ENCODE data around the gene CHRNA4. TPM values are rescaled to one million over a fixed set of nuclear protein-coding genes. Genes with fewer than 3 reads are reported as not detected.
A peak's percentile ranks its signal among the peaks of the same experiment; 100 is the strongest.

CHRNA4 gene
- total RNA-seq, result not detected

DNA sequence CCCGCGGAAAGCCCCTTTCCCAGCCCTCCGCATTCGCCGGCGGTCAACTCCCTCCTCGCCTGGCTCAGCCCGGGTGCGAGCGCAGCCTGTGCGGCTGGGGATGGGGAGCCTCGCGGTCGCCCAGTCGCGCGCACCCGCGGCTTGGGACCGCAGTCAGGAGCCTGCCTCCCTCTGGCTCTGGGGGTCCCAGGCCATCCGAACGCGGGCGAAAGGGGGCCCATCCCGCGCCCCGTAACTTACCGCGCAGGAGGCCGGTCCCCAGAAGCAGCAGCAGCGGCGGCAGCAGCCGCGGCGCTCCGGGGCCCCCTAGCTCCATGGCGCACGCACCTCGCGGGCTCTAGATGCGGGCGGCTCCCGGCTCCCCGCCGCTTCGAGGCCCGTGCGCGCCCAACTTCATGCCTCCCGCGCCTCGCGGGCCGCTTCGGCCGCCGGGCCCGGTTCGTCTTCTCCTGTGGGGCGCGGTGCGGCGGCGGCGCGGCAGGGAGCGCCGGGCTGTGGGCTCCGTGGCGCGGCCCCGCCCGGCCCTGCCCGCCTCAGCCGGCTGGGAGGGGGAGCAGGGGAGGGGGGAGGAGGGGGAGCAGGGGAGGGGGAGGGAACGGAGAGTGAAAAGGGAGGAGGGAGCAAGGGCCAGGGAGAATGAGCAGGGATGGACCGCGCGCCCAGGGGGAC lies at the start of gene CHRNA4:
TSS of gene CHRNA4 (minus strand) at position 500 of the 669 bp plus-strand sequence. CDS start at position 316, 184 bp downstream.
- no peaks in the 10 kb centered on the region for H3K36me3 Mint-ChIP-seq (ENCODE audit: low read depth)
- no peak within 1 kb of the TSS for H3K27ac Mint-ChIP-seq
- intact Hi-C loops (cut with DNase I, micrococcal nuclease), result no loop called here
- ATAC-seq (peak; percentile 39), DNase-seq (peak; percentile 29)
- H3K27me3 Mint-ChIP-seq, result peaks cover 22% of the 10 kb centered on the region
- H3K4me3 Mint-ChIP-seq, result no peak within 1 kb of the TSS
- H3K4me1 Mint-ChIP-seq, result no peaks in the 10 kb centered on the region
- H3K9me3 Mint-ChIP-seq (ENCODE audit: low read depth), result no peaks in the 10 kb centered on the region
- ChIA-PET CTCF (no interaction called here), POLR2A (no interaction called here)

DNA sequence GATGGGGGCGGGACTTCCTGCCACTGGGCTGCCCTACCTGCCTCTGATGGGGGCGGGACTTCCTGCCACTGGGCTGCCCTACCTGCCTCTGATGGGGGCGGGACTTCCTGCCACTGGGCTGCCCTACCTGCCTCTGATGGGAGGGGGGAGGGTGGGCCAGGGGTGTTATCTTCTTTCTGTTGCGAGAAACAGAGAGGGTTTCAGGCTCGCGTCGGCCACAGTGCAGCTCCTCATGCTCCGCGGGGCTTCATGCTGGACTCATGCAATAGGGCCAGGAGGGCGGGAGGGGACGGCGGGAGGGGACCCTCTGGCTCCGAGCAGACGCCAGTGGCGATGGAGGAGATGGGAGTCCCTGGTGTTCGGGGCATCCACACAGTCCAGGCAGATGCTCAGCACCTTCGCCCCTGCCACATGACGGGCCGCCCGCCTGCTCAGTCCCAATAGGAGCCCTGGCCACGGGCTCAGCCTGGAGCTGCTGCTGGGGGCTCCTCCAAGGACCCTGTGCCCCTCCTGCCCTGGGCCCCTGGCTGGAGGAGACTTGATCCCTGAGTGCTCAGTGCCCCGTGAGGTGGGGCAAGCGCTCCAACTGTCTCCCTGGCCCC lies 48.8 kb upstream of the CHRNA4 start:
- no peak overlapping the region for H3K27ac Mint-ChIP-seq
- no peaks in the 10 kb centered on the region for H3K9me3 Mint-ChIP-seq (ENCODE audit: low read depth)
- CTCF ChIA-PET, result interaction anchor here (0.6 kb wide), 1 partner anchor 30 kb away, joined by 3 read pairs; no protein-coding TSS in a partner anchor
- H3K4me3 Mint-ChIP-seq, result no peak overlapping the region
- H3K27me3 Mint-ChIP-seq, result peaks cover 3% of the 10 kb centered on the region
- H3K4me1 Mint-ChIP-seq, result peaks cover 4% of the 10 kb centered on the region
- no peaks in the 10 kb centered on the region for H3K36me3 Mint-ChIP-seq (ENCODE audit: low read depth)
- DNase-seq (no peak), ATAC-seq (no peak)
- POLR2A ChIA-PET, result no interaction called here
- intact Hi-C loops (cut with DNase I, micrococcal nuclease), result no loop called here

DNA sequence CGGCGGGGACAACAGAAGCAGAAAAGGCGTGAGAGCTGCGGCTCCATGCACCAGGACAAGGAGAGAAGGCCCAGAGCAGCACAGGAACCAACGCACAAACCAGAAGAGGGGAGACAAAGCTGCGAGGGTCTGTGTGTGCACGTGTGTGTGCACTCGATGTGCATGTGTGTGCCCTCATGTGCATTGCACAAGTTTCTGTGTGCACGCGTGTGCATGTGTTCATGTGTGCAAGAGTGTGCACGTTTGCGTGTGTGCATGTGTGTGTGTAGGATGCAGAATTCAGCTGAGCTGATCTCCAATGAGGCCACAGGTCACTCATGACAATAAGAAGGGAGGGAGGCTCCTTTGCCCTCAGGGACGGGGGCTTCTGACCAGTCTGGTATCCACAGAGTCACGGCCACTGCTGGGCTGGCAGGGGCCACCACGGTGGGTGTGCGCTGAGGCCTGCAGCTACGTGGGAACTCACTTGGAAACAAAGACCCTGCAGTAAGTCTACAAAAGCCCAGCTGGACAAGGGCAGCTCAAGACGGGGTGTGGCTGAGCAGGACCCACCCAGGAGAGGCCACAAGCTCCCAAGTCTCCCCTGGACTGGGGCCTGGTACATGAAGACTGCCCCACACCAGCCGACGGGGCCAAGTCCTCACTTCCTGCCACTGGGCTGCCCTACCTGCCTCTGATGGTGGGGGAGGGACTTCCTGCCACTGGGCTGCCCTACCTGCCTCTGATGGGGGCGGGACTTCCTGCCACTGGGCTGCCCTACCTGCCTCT lies 48.1 kb upstream of the CHRNA4 start:
- no peaks in the 10 kb centered on the region for H3K36me3 Mint-ChIP-seq (ENCODE audit: low read depth)
- H3K27me3 Mint-ChIP-seq, result peaks cover 3% of the 10 kb centered on the region
- POLR2A ChIA-PET, result no interaction called here
- no peak overlapping the region for H3K4me3 Mint-ChIP-seq
- peaks cover 4% of the 10 kb centered on the region for H3K4me1 Mint-ChIP-seq
- no peaks in the 10 kb centered on the region for H3K9me3 Mint-ChIP-seq (ENCODE audit: low read depth)
- no peak for DNase-seq
- CTCF ChIA-PET, result interaction anchor here (0.6 kb wide), 1 partner anchor 31 kb away, joined by 3 read pairs; no protein-coding TSS in a partner anchor
- no peak for ATAC-seq
- intact Hi-C loops (cut with DNase I, micrococcal nuclease), result no loop called here
- H3K27ac Mint-ChIP-seq, result no peak overlapping the region

DNA sequence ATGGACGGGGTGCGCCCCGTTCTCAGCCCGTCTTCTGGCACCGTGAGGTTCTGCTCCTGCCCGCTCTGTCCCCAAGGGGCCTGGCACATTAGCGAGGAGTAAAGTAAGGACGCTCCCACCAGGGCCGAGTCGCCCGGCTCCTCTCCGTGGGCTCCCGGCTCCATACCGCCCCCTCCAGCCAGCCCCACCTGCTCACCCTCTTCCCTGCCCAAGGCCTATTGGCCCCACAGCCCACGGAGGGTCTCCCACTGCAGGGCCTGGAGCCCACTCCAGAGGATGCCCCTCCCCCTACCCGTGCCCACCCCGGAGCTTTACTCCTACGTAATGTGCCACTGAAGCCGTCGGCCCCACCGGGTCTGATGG lies 47.5 kb upstream of the CHRNA4 start:
- H3K27ac Mint-ChIP-seq, result no peak overlapping the region
- ATAC-seq, result no peak
- peaks cover 4% of the 10 kb centered on the region for H3K4me1 Mint-ChIP-seq
- peaks cover 3% of the 10 kb centered on the region for H3K27me3 Mint-ChIP-seq
- no peak overlapping the region for H3K4me3 Mint-ChIP-seq
- H3K36me3 Mint-ChIP-seq (ENCODE audit: low read depth), result no peaks in the 10 kb centered on the region
- no peaks in the 10 kb centered on the region for H3K9me3 Mint-ChIP-seq (ENCODE audit: low read depth)
- CTCF ChIA-PET, result no interaction called here
- POLR2A ChIA-PET, result no interaction called here
- no peak for DNase-seq
- intact Hi-C loops (cut with DNase I, micrococcal nuclease), result no loop called here

DNA sequence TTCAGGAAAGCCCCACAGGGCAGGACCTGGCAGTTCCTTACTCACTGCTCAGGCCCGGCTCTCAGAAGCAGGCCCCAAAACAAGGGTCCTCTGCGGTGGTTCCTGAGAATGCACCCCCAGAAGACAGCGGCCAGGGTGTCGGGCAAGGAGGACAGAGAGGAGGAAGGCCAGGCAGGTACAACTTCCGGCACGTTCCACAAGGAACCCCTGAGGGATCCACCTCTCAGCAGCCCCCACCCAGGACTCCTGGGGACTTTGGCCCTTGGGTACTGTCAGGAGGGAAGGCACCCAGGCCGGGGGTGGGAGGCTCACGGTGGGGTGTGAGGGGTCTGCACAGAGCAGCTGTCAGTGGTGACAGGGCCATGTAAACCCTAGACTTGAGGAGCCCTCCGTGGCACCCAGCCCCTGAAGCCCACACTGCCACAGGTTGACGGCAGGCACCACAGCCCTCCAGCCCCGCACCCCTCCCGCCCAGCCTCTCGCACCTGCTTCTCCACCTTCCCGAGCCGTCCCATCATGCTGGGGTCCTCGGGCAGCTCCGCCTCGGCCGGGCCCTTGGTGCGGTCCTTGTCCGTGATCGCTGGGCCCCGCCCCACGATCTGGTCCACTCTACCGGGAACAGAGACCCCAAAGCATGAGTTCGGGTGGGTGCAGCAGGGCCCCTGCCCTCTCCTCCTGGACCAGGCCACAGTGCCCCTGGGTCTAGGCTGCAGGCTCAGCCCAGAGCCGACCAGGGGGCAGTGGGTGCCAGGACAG lies 47.0 kb upstream of the CHRNA4 start:
- POLR2A ChIA-PET, result no interaction called here
- ATAC-seq (no peak), DNase-seq (no peak)
- CTCF ChIA-PET, result no interaction called here
- Mint-ChIP-seq H3K27ac (no peak overlapping the region), H3K9me3 (ENCODE audit: low read depth) (no peaks in the 10 kb centered on the region), H3K27me3 (peaks cover 3% of the 10 kb centered on the region), H3K4me3 (no peak overlapping the region), H3K4me1 (peaks cover 4% of the 10 kb centered on the region), H3K36me3 (ENCODE audit: low read depth) (no peaks in the 10 kb centered on the region)
- intact Hi-C loops (cut with DNase I, micrococcal nuclease), result no loop called here

DNA sequence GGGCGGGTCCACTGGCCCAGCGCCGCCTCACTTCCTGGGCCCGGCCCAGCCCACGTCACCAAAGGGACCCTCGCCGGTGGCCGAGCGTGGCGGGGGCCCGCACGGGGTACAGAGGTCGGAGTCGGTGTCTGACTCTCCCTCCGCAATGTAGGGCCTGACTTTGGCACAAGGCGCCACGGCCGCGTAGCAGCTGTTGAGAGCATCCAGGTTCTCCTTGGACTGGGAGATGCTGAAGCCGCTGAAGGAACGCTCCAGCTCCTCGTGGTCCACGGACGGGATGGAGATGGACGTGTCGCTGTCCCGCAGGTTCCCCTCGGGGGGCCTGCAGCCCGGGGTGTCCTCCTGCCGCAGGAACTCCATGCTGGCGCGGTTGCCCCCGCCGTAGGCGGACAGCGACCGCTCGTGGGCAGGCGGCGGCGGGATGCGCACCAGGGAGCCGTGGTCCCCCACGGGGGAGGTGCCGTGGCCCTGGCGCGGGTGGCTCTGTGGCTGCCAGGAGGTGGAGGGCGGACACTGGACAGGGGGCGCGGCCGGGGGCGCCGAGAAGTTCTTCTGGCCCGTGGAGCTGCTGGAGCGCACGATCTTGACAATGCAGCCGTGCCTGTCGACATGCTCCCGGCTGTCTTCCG lies 45.6 kb upstream of the CHRNA4 start:
- Mint-ChIP-seq H3K4me1 (peaks cover 2% of the 10 kb centered on the region), H3K9me3 (ENCODE audit: low read depth) (no peaks in the 10 kb centered on the region), H3K27ac (no peak overlapping the region), H3K36me3 (ENCODE audit: low read depth) (no peaks in the 10 kb centered on the region), H3K4me3 (no peak overlapping the region), H3K27me3 (no peaks in the 10 kb centered on the region)
- CTCF ChIA-PET, result no interaction called here
- no peak for ATAC-seq
- POLR2A ChIA-PET, result no interaction called here
- no peak for DNase-seq
- intact Hi-C loops (cut with DNase I, micrococcal nuclease), result no loop called here

DNA sequence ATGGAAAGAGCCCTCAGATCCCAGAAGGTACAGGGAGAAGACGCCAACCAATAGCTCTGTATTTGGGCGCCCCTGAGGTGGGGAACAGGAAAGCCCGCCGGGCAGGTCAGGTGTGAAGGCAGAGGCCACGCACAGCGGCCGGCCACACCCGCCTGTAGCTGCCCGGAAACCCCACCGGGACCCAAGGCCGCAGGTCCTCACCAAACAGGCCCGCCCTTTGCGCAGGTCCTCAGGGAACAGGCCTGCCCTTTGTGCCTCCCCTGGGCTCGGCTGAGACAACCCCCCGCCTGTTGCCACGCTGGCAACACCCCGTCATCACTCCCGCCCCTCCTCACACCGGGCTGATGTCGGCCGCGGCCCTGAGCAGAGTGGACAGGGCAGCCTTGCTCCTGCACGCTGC lies 44.9 kb upstream of the CHRNA4 start:
- intact Hi-C loops (cut with DNase I, micrococcal nuclease), result no loop called here
- Mint-ChIP-seq H3K27ac (no peak overlapping the region), H3K4me1 (no peaks in the 10 kb centered on the region), H3K27me3 (no peaks in the 10 kb centered on the region), H3K4me3 (no peak overlapping the region), H3K9me3 (ENCODE audit: low read depth) (no peaks in the 10 kb centered on the region), H3K36me3 (ENCODE audit: low read depth) (no peaks in the 10 kb centered on the region)
- POLR2A ChIA-PET, result no interaction called here
- CTCF ChIA-PET, result no interaction called here
- DNase-seq (no peak), ATAC-seq (no peak)

DNA sequence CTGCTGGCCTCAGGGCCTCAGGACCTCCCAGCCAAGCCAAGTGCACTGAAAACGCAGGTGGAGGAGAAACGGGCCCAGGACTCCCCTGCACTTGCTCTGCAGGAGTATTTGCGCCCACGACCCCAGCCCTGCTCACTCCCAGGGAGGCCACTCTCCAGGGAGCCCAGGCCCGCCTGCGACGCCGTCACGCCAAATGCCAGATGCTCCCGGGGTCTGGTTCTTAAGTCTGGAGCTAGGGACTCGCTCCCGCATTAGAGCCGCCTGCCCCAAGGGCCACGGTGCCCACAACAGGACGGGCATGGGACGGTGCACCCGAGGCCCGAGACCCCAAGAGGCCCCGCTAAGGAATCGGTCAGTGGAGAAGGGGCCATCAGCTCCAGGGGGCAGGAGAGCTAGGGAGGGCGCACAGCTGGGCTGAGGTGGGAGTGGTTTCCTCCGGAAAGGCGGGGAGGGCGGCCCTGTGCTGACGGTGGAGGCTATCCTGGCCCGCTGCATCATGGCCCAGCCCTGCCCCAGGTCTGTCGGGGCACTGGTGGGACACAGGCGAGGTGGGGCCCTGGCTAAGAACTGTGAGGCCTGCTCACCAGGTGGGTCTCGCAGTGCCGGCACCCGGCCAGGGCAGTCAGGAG lies 44.1 kb upstream of the CHRNA4 start:
- Mint-ChIP-seq H3K4me3 (no peak overlapping the region), H3K27me3 (no peaks in the 10 kb centered on the region), H3K4me1 (no peaks in the 10 kb centered on the region), H3K9me3 (ENCODE audit: low read depth) (no peaks in the 10 kb centered on the region), H3K27ac (no peak overlapping the region), H3K36me3 (ENCODE audit: low read depth) (no peaks in the 10 kb centered on the region)
- no peak for ATAC-seq
- intact Hi-C loops (cut with DNase I, micrococcal nuclease), result no loop called here
- ChIA-PET POLR2A (no interaction called here), CTCF (no interaction called here)
- DNase-seq, result no peak

DNA sequence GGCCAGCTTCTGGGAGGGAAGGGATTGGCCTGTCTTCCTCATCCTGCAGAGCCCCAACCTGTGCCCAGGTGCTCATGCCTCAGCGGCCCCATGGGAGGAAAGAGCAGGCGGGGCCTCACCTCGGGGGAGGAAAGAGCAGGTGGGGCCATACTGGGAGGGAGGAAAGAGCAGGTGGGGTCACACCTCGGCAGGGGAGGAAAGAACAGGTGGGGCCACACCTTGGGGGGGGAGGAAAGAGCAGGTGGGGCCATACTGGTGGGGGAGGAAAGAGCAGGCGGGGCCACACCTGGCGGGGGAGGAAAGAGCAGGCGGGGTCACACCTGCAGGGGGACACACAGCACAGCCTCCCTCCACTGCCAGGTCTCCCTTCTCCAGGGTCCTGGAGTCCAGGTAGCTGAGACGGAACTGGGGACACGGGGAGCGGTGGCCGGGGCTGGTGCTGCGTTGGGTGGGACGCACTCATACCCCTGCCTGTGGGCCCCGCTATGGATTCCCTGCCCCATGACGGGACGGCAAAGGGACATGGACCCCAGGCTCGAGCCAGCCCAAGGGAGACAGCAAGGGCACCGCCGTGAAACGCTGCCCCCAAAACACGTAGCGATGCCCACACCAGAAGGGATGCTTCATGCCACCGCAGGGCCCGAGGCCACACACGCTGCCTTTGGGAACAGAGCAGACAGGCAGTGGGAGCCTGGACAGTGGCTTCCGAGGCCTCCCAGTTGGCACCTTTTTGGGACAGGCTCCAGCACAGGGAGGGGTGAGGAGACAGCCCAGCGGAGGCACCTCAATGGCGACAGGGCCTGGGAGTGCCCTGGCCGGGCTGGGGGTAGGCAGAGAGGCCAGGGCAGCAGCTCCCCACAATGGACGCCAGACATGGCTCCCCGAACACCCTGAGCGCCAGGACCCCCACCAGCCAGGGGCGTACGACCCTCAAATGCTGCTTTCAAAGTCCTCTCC lies 43.3 kb upstream of the CHRNA4 start:
- ATAC-seq (no peak), DNase-seq (no peak)
- intact Hi-C loops (cut with DNase I, micrococcal nuclease), result no loop called here
- H3K9me3 Mint-ChIP-seq (ENCODE audit: low read depth), result no peaks in the 10 kb centered on the region
- H3K36me3 Mint-ChIP-seq (ENCODE audit: low read depth), result no peaks in the 10 kb centered on the region
- POLR2A ChIA-PET, result no interaction called here
- H3K4me3 Mint-ChIP-seq, result no peak overlapping the region
- H3K27ac Mint-ChIP-seq, result no peak overlapping the region
- no peaks in the 10 kb centered on the region for H3K4me1 Mint-ChIP-seq
- CTCF ChIA-PET, result interaction anchor here (0.6 to 0.7 kb wide), 2 partner anchors 30 to 563 kb away, joined by 3 read pairs; no protein-coding TSS in a partner anchor
- H3K27me3 Mint-ChIP-seq, result no peaks in the 10 kb centered on the region

DNA sequence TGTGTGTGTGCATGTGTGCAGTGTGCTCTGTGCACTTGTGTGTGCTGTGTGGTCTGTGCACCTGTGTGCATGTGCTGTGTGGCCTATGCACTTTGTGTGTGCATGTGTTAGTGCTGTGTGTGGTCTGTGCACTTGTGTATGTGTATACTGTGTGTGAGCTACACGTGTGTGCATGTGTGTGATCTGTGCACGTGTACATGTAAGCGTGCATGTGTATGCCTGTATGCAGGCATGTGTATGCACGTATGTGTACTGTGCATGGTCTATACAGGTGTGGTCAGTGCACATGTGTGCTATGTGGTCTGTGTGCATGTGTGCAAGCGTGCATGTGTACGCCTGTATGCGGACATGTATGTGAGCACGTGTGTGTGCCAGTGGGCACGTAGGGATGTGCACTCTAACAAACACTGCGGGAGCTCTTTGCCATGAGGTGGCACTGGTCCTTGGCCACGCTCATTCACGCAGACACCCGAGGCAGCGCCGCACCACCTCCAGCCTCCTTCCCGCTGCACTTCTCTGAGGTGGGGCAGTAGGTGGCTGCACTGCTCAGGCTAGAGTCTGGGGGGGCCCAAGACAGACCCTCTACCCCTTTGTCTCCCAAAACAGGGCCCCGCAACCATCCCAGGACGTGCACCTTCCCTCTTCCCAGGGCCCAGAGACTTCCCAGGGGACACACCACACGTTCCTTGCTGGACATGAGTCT lies 42.4 kb upstream of the CHRNA4 start:
- Mint-ChIP-seq H3K4me1 (no peaks in the 10 kb centered on the region), H3K27me3 (no peaks in the 10 kb centered on the region), H3K36me3 (ENCODE audit: low read depth) (no peaks in the 10 kb centered on the region), H3K27ac (no peak overlapping the region), H3K4me3 (no peak overlapping the region), H3K9me3 (ENCODE audit: low read depth) (no peaks in the 10 kb centered on the region)
- POLR2A ChIA-PET, result no interaction called here
- CTCF ChIA-PET, result interaction anchor here (0.7 kb wide), 1 partner anchor 562 kb away, joined by 3 read pairs; no protein-coding TSS in a partner anchor
- DNase-seq (no peak), ATAC-seq (no peak)
- intact Hi-C loops (cut with DNase I, micrococcal nuclease), result no loop called here
